D721Med (cell line): Measurements from ENCODE around the gene VIPR2.

Source experiments
- DNase-seq: peaks from one replicate; pipeline ENCODE4 v3.0.0; 2011; ENCODE audit warnings: low spot score; ENCODE audit not compliant: insufficient read length
- FAIRE-seq: peaks from 2 replicates; lab custom pipeline; 2011; peaks lifted over from hg19 to GRCh38; lab: Jason Lieb, UNC
- CTCF ChIP-seq: IDR thresholded peaks from 2 replicates; pipeline ENCODE4 v1.5.1; 2012; ENCODE audit warnings: mild to moderate bottlenecking, control low read depth; ENCODE audit not compliant: insufficient read depth; ENCODE audit errors: missing control alignments

VIPR2 gene

GRCh38 chr7:159012353-159013069 is 132.2 kb downstream of the VIPR2 start:
- FAIRE-seq (no peak), DNase-seq (no peak)
- no peak for TF ChIP-seq CTCF

GRCh38 chr7:159011722-159012022 is 133.0 kb downstream of the VIPR2 start:
- DNase-seq (no peak), FAIRE-seq (no peak)
- TF ChIP-seq CTCF: no peak

DNA sequence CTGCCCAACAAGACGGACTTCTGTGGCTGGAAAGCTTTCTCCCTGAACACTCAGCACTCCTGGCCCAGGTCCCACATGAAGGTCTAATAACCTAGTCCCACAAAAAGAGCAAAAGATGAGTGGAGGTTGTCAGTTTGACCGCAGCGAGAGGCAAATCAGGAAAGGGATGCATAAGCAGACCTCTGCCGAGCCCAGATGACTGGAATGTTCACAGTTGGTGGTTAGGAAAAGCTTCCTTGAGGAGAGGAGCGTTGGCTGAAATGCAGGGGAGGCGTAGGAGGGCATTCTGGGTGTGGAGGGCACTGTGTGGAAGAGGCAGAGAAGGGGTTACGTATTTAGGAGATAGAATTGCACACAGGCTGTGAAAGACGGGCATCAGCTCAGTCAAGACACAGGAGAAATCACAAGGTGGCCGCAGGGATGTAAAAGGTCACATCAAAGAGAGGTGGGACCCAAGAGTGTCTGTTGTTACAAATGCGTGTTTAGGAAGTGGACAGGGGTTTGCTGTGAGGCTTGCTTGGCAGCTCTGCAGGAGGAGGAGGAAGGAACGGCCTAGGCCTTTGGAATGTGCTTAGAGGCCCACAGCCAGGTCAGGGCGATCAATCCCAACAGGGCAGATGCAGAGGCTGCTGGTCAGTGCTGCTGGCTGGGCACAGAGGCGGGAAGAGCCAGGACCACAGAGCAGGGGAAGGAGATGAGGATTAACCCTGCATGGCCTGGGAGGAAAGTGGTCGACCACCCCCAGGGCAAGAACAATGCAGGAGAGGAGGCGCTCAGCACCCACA is 133.5 kb downstream of the VIPR2 start:
- no peak for FAIRE-seq
- no peak for DNase-seq
- TF ChIP-seq CTCF: no peak

DNA sequence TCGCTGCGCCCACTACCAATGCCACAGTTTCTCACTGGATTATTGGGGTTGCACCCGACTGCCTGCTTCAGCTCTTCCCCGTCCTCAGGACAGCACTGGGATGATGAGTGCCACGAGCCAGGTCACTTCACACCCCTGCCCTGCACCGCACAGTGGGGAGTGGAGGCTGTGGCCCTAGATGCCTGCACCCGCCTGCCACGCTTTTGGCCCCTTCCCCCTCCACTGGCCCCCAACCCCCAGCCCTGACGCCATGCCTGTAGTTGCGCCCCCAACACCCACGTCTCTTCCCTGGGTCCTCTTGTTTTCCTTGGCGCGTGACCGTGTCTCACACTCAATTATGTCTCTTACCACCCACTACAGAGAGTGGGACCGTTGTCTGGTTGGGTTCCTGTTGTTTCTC is 134.3 kb downstream of the VIPR2 start:
- TF ChIP-seq CTCF: no peak
- DNase-seq (no peak), FAIRE-seq (no peak)

DNA sequence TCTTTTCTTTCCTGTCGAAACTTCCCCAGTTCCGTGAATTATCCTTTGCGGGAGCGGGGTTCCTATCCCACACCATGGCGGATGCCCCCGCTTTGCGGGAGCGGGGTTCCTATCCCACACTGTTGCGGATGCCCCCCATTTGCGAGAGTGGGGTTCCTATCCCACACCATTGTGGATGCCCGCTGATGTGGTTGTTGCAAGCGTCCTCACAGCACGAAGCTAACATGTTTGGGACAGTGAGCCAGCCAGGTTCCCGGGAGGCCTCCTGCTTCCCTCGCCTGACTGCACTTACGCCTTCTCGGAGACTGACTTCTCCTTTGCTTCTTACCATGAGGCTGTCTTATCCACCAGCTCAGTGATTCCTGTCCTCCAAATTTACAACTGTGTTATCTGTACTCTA is 134.7 kb downstream of the VIPR2 start:
- DNase-seq (no peak), FAIRE-seq (no peak)
- no peak for TF ChIP-seq CTCF

DNA sequence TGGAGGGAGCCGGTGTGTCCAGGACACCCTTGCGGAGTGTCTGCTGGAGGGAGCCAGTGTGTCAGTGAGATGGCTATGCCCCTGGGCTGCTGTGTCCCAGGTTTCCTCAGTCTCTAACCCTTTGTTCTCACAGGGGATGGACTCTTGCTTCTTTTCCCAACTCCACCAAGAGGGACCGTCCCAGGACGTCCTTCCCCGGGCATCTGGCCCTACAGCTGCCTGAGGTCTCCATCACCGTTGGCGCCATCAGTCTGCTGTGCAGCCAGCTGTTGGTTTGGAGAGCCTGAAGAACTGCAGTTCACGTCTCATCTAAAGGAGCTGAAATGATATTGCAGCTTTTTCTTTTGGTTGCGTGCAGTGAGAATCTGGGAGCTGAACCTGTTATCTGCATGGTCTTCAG is 136.2 kb downstream of the VIPR2 start:
- FAIRE-seq: no peak
- TF ChIP-seq CTCF: no peak
- DNase-seq: no peak

DNA sequence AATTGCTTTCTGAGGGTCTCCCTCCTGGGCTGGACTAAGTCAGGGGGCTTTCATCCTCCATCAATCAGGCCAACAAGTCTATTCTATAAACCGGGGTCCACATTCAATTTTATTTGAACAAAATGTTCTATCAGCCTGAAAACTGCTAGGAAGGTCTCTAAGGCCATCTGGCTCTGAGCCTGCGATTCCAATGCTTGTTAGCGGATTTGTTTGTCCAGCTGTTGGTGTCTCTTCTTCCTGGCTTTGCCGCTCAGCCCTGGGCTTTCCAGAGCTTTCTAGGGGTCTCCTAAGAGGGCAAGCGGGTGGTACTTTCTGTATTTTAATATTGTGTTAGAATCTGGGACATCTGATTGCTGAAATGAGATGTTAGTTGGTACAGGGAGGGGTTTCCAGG is 136.7 kb downstream of the VIPR2 start:
- no peak for TF ChIP-seq CTCF
- FAIRE-seq: no peak

More for the DNA sequence above, 136.7 kb downstream of the VIPR2 start:
- DNase-seq: no peak
